HepG2 (cell line): ENCODE measurements around the gene RAB30. TPM values are rescaled to one million over a fixed set of nuclear protein-coding genes. Genes with fewer than 3 reads are reported as not detected.

Experiments
- KLF12 ChIP-seq: sonication (generic); formaldehyde crosslinking; IDR thresholded peaks from 2 replicates; pipeline ENCODE4 v1.4.0; 2020; ENCODE audit warnings: missing genetic modification reagents, borderline replicate concordance
- MAFF ChIP-seq: IDR thresholded peaks from 2 replicates; pipeline ENCODE4 v1.6.1; 2011; ENCODE audit warnings: low read depth, low read length, improper control_type of control experiment
- MAZ ChIP-seq, 2 experiments: sonication (generic) in 1 of 2; formaldehyde crosslinking in 1 of 2; IDR thresholded peaks; 2 replicates each; pipeline versions ENCODE4 v1.5.0 to v1.6.1; 2012 to 2020; ENCODE audit warnings: low read depth in 2 of 2, mild to moderate bottlenecking in 2 of 2, borderline replicate concordance in 1 of 2, improper control_type of control experiment in 1 of 2, low read length in 1 of 2, missing genetic modification reagents in 1 of 2, moderate library complexity in 1 of 2
- MEIS2 ChIP-seq: sonication (generic); formaldehyde crosslinking; IDR thresholded peaks from 2 replicates; pipeline ENCODE4 v1.9.0; 2021; ENCODE audit warnings: mild to moderate bottlenecking, missing genetic modification reagents
- MXI1 ChIP-seq: IDR thresholded peaks from 3 replicates; pipeline ENCODE4 v1.6.1; 2012; ENCODE audit warnings: low read depth, low read length, inconsistent platforms, borderline replicate concordance
- RAD51 ChIP-seq: fragments of 450-650 bp; IDR thresholded peaks from 2 replicates; pipeline ENCODE4 v1.6.1; 2016; ENCODE audit warnings: borderline replicate concordance
- SALL1 ChIP-seq: sonication (generic); formaldehyde crosslinking; IDR thresholded peaks from 2 replicates; pipeline ENCODE4 v1.8.0; 2022; ENCODE audit warnings: mild to moderate bottlenecking, missing genetic modification reagents
- SAP130 ChIP-seq: IDR thresholded peaks from 2 replicates; pipeline ENCODE4 v1.6.1; 2016; ENCODE audit warnings: low read depth
- SMC3 ChIP-seq: IDR thresholded peaks from 2 replicates; pipeline ENCODE4 v1.6.1; 2011; ENCODE audit warnings: low read length, improper control_type of control experiment
- STAG1 ChIP-seq: sonication (generic); formaldehyde crosslinking; IDR thresholded peaks from 2 replicates; pipeline ENCODE4 v1.4.0; 2020; ENCODE audit warnings: missing genetic modification reagents
- XRCC5 ChIP-seq: fragments of 200-400 bp; formaldehyde crosslinking; optimal IDR thresholded peaks from 2 replicates; pipeline ENCODE3; 2017; ENCODE audit warnings: mild to moderate bottlenecking, low read length
- ZNF292 ChIP-seq: sonication (generic); formaldehyde crosslinking; IDR thresholded peaks from 2 replicates; pipeline ENCODE4 v1.8.1; 2022; ENCODE audit warnings: mild to moderate bottlenecking, low read depth, missing genetic modification reagents, borderline replicate concordance
- polyA plus RNA-seq, 8 experiments: library from polyadenylated mRNA; depleted of rRNA in 3 of 8; stranded (reverse) in 7 of 8; unstranded in 1 of 8; fragments of >200 nt; fragmentation: Illumina TruSeq in 4 of 8; extraction: Trizol in 4 of 8; gene quantifications; 2 replicates each; pipeline versions ENCODE4 v1.2.1 to v1.2.3, GENCODE V29; 2011 to 2016; ENCODE audit warnings: low read depth in 4 of 8, missing spikeins in 1 of 8, mixed read lengths in 1 of 8; ENCODE audit not compliant: insufficient read depth in 1 of 8
- total RNA-seq, 5 experiments: library from RNA; depleted of rRNA; stranded (reverse); fragments of >200 nt; fragmentation: Illumina TruSeq; extraction: Trizol; gene quantifications; 2 replicates each; pipeline ENCODE4 v1.2.3, GENCODE V29; 2016; ENCODE audit warnings: low read depth in 1 of 5
- TF ChIP-seq, protein P1 (sequence below): IDR thresholded peaks from 2 replicates; pipeline ENCODE4 v1.4.0; 2020; ENCODE audit warnings: mild to moderate bottlenecking, missing genetic modification reagents
- TF ChIP-seq, protein P2 (sequence below): sonication (generic); formaldehyde crosslinking; IDR thresholded peaks from 2 replicates; pipeline ENCODE4 v1.4.0; 2020; ENCODE audit warnings: missing genetic modification reagents
- TF ChIP-seq, protein P3 (sequence below): sonication (generic); formaldehyde crosslinking; conservative IDR thresholded peaks from 2 replicates; pipeline ENCODE4 v1.4.0; 2020; ENCODE audit warnings: mild to moderate bottlenecking, missing genetic modification reagents, moderate library complexity
- TF ChIP-seq, protein P4 (sequence below): conservative IDR thresholded peaks from 2 replicates; pipeline ENCODE4 v1.6.1; 2018; ENCODE audit warnings: missing genetic modification reagents

RAB30 gene
- total and polyA plus RNA-seq, 2 of the 13 experiments (the other 11 are each of a cell fraction or from before 2014, with no cell fraction given): 3.7 to 5.0 TPM

DNA sequence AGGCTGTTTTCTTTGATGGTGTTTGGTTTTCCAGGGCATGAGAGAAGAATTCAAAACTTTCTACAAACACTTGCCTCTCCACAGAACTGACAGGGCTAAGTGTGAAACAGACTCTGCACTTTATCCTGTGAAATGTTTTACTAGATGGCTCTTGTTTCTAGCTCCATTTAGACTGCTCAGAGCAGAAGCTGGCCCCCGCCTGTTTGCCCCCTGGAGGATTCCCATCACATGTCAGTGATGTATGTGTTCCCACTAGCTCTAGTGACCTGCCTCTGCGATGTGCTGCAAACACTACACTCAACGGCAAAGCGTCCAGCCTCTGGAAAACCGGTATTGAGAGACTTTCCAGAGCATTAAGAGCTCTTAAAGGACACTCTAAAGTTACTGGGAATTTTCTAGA, 43.9 kb upstream of the RAB30 start (continued):
- TF ChIP-seq, protein P1, sequence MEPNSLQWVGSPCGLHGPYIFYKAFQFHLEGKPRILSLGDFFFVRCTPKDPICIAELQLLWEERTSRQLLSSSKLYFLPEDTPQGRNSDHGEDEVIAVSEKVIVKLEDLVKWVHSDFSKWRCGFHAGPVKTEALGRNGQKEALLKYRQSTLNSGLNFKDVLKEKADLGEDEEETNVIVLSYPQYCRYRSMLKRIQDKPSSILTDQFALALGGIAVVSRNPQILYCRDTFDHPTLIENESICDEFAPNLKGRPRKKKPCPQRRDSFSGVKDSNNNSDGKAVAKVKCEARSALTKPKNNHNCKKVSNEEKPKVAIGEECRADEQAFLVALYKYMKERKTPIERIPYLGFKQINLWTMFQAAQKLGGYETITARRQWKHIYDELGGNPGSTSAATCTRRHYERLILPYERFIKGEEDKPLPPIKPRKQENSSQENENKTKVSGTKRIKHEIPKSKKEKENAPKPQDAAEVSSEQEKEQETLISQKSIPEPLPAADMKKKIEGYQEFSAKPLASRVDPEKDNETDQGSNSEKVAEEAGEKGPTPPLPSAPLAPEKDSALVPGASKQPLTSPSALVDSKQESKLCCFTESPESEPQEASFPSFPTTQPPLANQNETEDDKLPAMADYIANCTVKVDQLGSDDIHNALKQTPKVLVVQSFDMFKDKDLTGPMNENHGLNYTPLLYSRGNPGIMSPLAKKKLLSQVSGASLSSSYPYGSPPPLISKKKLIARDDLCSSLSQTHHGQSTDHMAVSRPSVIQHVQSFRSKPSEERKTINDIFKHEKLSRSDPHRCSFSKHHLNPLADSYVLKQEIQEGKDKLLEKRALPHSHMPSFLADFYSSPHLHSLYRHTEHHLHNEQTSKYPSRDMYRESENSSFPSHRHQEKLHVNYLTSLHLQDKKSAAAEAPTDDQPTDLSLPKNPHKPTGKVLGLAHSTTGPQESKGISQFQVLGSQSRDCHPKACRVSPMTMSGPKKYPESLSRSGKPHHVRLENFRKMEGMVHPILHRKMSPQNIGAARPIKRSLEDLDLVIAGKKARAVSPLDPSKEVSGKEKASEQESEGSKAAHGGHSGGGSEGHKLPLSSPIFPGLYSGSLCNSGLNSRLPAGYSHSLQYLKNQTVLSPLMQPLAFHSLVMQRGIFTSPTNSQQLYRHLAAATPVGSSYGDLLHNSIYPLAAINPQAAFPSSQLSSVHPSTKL (CRISPR knock-in tag): peak; percentile 41; the same call in 1 of the 2 replicates
- TF ChIP-seq, protein P2, sequence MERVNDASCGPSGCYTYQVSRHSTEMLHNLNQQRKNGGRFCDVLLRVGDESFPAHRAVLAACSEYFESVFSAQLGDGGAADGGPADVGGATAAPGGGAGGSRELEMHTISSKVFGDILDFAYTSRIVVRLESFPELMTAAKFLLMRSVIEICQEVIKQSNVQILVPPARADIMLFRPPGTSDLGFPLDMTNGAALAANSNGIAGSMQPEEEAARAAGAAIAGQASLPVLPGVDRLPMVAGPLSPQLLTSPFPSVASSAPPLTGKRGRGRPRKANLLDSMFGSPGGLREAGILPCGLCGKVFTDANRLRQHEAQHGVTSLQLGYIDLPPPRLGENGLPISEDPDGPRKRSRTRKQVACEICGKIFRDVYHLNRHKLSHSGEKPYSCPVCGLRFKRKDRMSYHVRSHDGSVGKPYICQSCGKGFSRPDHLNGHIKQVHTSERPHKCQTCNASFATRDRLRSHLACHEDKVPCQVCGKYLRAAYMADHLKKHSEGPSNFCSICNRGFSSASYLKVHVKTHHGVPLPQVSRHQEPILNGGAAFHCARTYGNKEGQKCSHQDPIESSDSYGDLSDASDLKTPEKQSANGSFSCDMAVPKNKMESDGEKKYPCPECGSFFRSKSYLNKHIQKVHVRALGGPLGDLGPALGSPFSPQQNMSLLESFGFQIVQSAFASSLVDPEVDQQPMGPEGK (CRISPR knock-in tag): peak; percentile 71
- peak; percentile 61 for TF ChIP-seq SMC3
- no peak for TF ChIP-seq KLF12
- no peak for TF ChIP-seq MAFF
- peak; percentile 65; the same call in 1 of the 2 replicates for TF ChIP-seq ZNF292 (CRISPR knock-in tag)
- TF ChIP-seq SALL1 (CRISPR knock-in tag): peak; percentile 54; the same call in 1 of the 2 replicates
- TF ChIP-seq, protein P3, sequence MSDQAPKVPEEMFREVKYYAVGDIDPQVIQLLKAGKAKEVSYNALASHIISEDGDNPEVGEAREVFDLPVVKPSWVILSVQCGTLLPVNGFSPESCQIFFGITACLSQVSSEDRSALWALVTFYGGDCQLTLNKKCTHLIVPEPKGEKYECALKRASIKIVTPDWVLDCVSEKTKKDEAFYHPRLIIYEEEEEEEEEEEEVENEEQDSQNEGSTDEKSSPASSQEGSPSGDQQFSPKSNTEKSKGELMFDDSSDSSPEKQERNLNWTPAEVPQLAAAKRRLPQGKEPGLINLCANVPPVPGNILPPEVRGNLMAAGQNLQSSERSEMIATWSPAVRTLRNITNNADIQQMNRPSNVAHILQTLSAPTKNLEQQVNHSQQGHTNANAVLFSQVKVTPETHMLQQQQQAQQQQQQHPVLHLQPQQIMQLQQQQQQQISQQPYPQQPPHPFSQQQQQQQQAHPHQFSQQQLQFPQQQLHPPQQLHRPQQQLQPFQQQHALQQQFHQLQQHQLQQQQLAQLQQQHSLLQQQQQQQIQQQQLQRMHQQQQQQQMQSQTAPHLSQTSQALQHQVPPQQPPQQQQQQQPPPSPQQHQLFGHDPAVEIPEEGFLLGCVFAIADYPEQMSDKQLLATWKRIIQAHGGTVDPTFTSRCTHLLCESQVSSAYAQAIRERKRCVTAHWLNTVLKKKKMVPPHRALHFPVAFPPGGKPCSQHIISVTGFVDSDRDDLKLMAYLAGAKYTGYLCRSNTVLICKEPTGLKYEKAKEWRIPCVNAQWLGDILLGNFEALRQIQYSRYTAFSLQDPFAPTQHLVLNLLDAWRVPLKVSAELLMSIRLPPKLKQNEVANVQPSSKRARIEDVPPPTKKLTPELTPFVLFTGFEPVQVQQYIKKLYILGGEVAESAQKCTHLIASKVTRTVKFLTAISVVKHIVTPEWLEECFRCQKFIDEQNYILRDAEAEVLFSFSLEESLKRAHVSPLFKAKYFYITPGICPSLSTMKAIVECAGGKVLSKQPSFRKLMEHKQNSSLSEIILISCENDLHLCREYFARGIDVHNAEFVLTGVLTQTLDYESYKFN (CRISPR knock-in tag): peak; percentile 23; the same call in 1 of the 2 replicates
- TF ChIP-seq RAD51: no peak
- TF ChIP-seq MEIS2 (CRISPR knock-in tag): 0 out of 2 replicates have a peak, but pooled peaks have one; percentile 32
- TF ChIP-seq SAP130 (CRISPR knock-in tag): peak; percentile 55
- TF ChIP-seq STAG1 (CRISPR knock-in tag): peak; percentile 24; the same call in 1 of the 2 replicates
- TF ChIP-seq, protein P4, sequence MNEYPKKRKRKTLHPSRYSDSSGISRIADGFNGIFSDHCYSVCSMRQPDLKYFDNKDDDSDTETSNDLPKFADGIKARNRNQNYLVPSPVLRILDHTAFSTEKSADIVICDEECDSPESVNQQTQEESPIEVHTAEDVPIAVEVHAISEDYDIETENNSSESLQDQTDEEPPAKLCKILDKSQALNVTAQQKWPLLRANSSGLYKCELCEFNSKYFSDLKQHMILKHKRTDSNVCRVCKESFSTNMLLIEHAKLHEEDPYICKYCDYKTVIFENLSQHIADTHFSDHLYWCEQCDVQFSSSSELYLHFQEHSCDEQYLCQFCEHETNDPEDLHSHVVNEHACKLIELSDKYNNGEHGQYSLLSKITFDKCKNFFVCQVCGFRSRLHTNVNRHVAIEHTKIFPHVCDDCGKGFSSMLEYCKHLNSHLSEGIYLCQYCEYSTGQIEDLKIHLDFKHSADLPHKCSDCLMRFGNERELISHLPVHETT (CRISPR knock-in tag): no peak
- TF ChIP-seq XRCC5: peak; percentile 37
- TF ChIP-seq MXI1: peak; percentile 34; the same call in 1 of the 3 replicates
- peak; percentile 50; the same call in 1 of the 2 replicates for TF ChIP-seq MAZ (IDR thresholded peaks at IDR 0.05; ENCODE audit: borderline replicate concordance, low read depth, low read length)
- TF ChIP-seq MAZ (CRISPR knock-in tag; IDR thresholded peaks at IDR 0.05; ENCODE audit: low read depth): 0 out of 2 replicates have a peak, but pooled peaks have one; percentile 36
